Ascending aorta (tissue), 2 donors: ENCODE measurements around the gene MAEA. TPM values are rescaled to one million over a fixed set of nuclear protein-coding genes. Genes with fewer than 3 reads are reported as not detected.
"Not testable (repeated sequence)": the region's sequence is repeated elsewhere in the genome, so short reads cannot be mapped to it uniquely, and the experiment has no call there.

Experiments used
- DNase-seq, 2 donors: peaks; one replicate each; pipeline ENCODE4 v3.0.0-alpha.2; 2019; ENCODE audit warnings: low spot score in 2 of 2
- H3K27ac ChIP-seq, 2 donors: fragments of 200-600 bp; sonication (generic); one replicate each; pipeline ENCODE4 v1.5.1; 2016 to 2017; ENCODE audit warnings: mild to moderate bottlenecking in 1 of 2
- H3K27me3 ChIP-seq: fragments of 200-600 bp; sonication (generic); one replicate; pipeline ENCODE4 v1.5.1; 2017
- H3K36me3 ChIP-seq, 2 donors: fragments of 200-600 bp; sonication (generic); one replicate each; pipeline ENCODE4 v1.5.1; 2016
- H3K4me1 ChIP-seq, 2 donors: fragments of 200-600 bp; sonication (generic); one replicate each; pipeline ENCODE4 v1.5.1; 2016 to 2017; ENCODE audit warnings: mild to moderate bottlenecking in 1 of 2
- H3K4me3 ChIP-seq, 2 donors: fragments of 200-600 bp; sonication (generic); one replicate each; pipeline ENCODE4 v1.5.1; 2016 to 2017; ENCODE audit warnings: mild to moderate bottlenecking in 1 of 2
- H3K9me3 ChIP-seq, 2 donors: fragments of 200-600 bp; sonication (generic); one replicate each; pipeline ENCODE4 v1.5.1; 2016
- intact Hi-C: fragments of 100-400 bp; cut with DNase I; formaldehyde crosslinking; loops from one replicate; pipeline ENCODE4 v1.15.1; 2023
- total RNA-seq: library from RNA; depleted of rRNA; stranded (reverse); fragments of >200 nt; gene quantifications from one replicate; pipeline ENCODE4 v1.1.0, GENCODE V29; 2016
- TF ChIP-seq, protein P1 (sequence below), 3 experiments: fragments of 200-600 bp in 2 of 3; fragments of 450-650 bp in 1 of 3; sonication (generic) in 2 of 3; IDR thresholded peaks; one replicate each; pipeline ENCODE4 v1.5.1; 2016 to 2019; ENCODE audit warnings: antibody characterized with exemption in 3 of 3, mild to moderate bottlenecking in 1 of 3, moderate library complexity in 1 of 3

Gene MAEA
- total RNA-seq, 1 donor from 2014 or later, result 56.3 TPM

GRCh38 chr4:1369091-1369450 is 79.4 kb downstream of the MAEA start:
- TF ChIP-seq, protein P1, sequence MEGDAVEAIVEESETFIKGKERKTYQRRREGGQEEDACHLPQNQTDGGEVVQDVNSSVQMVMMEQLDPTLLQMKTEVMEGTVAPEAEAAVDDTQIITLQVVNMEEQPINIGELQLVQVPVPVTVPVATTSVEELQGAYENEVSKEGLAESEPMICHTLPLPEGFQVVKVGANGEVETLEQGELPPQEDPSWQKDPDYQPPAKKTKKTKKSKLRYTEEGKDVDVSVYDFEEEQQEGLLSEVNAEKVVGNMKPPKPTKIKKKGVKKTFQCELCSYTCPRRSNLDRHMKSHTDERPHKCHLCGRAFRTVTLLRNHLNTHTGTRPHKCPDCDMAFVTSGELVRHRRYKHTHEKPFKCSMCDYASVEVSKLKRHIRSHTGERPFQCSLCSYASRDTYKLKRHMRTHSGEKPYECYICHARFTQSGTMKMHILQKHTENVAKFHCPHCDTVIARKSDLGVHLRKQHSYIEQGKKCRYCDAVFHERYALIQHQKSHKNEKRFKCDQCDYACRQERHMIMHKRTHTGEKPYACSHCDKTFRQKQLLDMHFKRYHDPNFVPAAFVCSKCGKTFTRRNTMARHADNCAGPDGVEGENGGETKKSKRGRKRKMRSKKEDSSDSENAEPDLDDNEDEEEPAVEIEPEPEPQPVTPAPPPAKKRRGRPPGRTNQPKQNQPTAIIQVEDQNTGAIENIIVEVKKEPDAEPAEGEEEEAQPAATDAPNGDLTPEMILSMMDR (IDR thresholded peaks at IDR 0.05), result no peak
- no peak overlapping the region for H3K4me3 ChIP-seq
- no peak for DNase-seq
- no peak overlapping the region for H3K27ac ChIP-seq
- intact Hi-C loops, result no loop called here
- no peaks in the 10 kb centered on the region for H3K27me3 ChIP-seq
- no peaks in the 10 kb centered on the region for H3K4me1 ChIP-seq
- no peaks in the 10 kb centered on the region for H3K9me3 ChIP-seq
- peaks cover 8 to 43% of the 10 kb centered on the region in 2 donors for H3K36me3 ChIP-seq

DNA sequence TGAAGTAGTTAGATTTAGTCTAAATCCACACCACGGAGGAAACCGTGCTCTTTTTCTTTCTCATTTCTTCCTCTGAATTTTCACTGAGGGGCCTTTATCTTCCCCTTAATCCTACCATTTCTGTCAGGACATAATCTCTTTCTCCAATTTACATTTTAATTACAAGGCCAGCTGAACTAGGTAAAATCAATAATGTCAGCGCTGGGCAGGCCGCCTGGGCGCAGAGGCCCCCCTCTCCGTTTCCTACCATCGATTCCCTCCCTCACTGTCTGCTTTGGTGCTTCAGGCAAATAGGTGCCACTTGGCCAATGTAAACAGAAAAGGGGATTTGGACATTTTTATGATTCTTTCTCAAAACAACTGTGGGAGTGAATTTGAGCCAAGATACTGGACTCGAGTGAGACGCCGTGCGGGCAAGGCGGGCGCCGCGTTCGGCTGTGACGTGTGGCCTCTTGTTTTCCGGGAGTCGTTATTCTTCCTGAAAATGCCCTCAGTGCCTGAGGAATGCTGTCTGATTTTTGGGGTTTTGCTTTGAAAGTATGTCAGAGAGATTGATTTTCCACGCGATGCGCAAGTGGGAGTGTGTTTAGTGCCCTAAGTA is 79.9 kb downstream of the MAEA start:
- Histone ChIP-seq H3K36me3 (peaks cover 13 to 43% of the 10 kb centered on the region in 2 donors), H3K27me3 (no peaks in the 10 kb centered on the region), H3K9me3 (no peaks in the 10 kb centered on the region), H3K27ac (no peak overlapping the region), H3K4me1 (no peaks in the 10 kb centered on the region), H3K4me3 (no peak overlapping the region)
- TF ChIP-seq, protein P1 (IDR thresholded peaks at IDR 0.05), result no peak
- intact Hi-C loops, result no loop called here
- no peak for DNase-seq

GRCh38 chr4:1370321-1371124 is 80.8 kb downstream of the MAEA start:
- Histone ChIP-seq H3K27me3 (no peaks in the 10 kb centered on the region), H3K4me3 (no peak overlapping the region), H3K36me3 (peaks cover 20 to 48% of the 10 kb centered on the region in 2 donors), H3K4me1 (no peaks in the 10 kb centered on the region), H3K9me3 (no peaks in the 10 kb centered on the region), H3K27ac (no peak overlapping the region)
- DNase-seq, result no peak
- intact Hi-C loops, result no loop called here
- TF ChIP-seq, protein P1 (IDR thresholded peaks at IDR 0.05), result no peak

DNA sequence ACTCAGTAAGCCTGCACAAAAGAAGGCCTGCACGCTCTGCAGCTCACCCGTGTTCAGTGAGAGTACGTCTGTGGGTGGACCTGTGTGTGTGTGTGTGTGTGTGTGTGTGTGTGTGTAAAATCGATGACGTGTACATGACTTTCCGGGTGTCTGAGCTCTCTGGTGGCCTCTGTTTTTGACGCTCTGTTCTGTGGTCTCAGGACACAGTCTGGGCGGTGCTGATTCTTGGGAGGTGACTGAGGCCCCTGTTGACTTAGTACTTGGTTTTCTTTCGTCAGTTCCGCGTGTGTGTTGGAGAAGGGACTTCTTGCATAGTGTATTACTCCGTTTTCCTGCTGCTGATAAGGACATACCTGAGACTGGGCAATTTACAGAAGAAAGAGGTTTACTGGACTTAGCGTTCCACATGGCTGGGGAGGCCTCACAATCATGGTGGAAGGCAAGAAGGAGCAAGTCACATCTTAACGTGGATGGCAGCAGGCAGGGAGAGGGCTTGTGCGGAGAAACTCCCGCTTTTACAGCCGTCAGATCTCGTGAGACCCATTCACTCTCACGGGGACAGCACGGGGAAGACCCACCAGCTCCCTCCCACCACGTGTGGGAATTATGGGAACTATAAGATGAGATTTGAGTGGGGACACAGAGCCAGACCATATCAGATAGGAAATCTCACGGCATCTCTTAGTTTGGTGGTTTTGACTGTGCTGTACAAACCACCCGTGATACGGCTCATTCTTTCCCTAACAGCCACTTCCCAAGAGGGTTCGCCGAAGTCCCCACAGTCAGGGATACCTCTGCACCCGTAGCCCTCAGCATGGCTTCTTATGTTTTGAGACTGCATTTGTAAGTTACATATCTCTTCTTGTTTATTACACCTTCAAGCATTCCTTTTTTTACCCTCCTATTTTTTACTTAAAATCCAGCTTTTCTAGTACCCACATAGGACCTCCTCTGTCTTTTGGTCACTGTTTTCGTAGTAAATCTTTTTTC is 81.8 kb downstream of the MAEA start:
- Histone ChIP-seq H3K27me3 (no peaks in the 10 kb centered on the region), H3K4me1 (no peaks in the 10 kb centered on the region), H3K4me3 (no peak overlapping the region), H3K36me3 (peaks cover 23 to 52% of the 10 kb centered on the region in 2 donors), H3K9me3 (no peaks in the 10 kb centered on the region), H3K27ac (no peak overlapping the region)
- TF ChIP-seq, protein P1 (IDR thresholded peaks at IDR 0.05), result no peak
- DNase-seq, result no peak
- intact Hi-C loops, result no loop called here

- H3K9me3 ChIP-seq, DNase-seq, H3K27me3 ChIP-seq, H3K4me1 ChIP-seq, H3K4me3 ChIP-seq, intact Hi-C loops, H3K27ac ChIP-seq: not testable (repeated sequence)
- peaks cover 20 to 48% of the 10 kb centered on the region in 2 donors for H3K36me3 ChIP-seq
These were observed 82.9 kb downstream of the MAEA start for GRCh38 chr4:1372576-1372975.
